Measurements from ENCODE around the gene COX14. TPM values are rescaled to one million over a fixed set of nuclear protein-coding genes. Genes with fewer than 3 reads are reported as not detected.

COX14 gene
- total and polyA plus RNA-seq, 4 experiments from 2014 or later = 53.3 to 354 (median 158) TPM

GRCh38 chr12:50111395-50111692, 692 bp upstream of the COX14 start:
- peaks cover 6% of the 10 kb centered on the region for H3K36me3 ChIP-seq (ENCODE audit: insufficient read depth, low read length)
- peak overlapping the region in 1 of 2 donors; percentile 27 for H3K4me3 ChIP-seq (ENCODE audit: low read length in 2 of 2)
- Mint-ChIP-seq H3K27ac (peak overlapping the region; percentile 93 to 100 (median 98)), H3K9me3 (no peaks in the 10 kb centered on the region), H3K4me1 (peaks cover 13 to 44% (median 30%) of the 10 kb centered on the region in 4 donors), H3K27me3 (peaks cover 0 to 1% of the 10 kb centered on the region in 2 donors), H3K36me3 (peaks cover 6 to 25% of the 10 kb centered on the region in 2 donors), H3K4me3 (peak overlapping the region; percentile 80 to 100 (median 96))
- H3K27me3 ChIP-seq (ENCODE audit: insufficient read depth, low read length) = no peaks in the 10 kb centered on the region
- no peak for DNase-seq
- intact Hi-C loops (cut with micrococcal nuclease) = loop anchor here (1.0 to 10.0 kb wide), 7 partner anchors 26 to 1123 kb away; partner anchors contain the start of genes CERS5, DAZAP2, LIMA1 and RACGAP1
- H3K9me3 ChIP-seq (ENCODE audit: control insufficient read depth in 1 of 2, low read length in 2 of 2) = no peaks in the 10 kb centered on the region
- H3K4me1 ChIP-seq (ENCODE audit: insufficient read depth, low read length) = peaks cover 37% of the 10 kb centered on the region
- ChIA-PET CTCF (ENCODE audit: partially characterized antibody) (interaction anchor here (0.7 to 16.0 kb wide), 34 partner anchors 10 to 463 kb away, joined by 3 to 316 read pairs (median 6); partner anchors contain the start of genes CERS5, GPD1, LIMA1 and RACGAP1), POLR2A (ENCODE audit: partially characterized antibody) (interaction anchor here (0.8 to 6.2 kb wide), 30 partner anchors 7 to 1107 kb away, joined by 3 to 112 read pairs (median 7); partner anchors contain the start of genes ATF1, CERS5, GPD1 and LIMA1)
- H3K27ac ChIP-seq (ENCODE audit: low read depth, low read length) = peak overlapping the region; percentile 24

- Mint-ChIP-seq H3K4me1 (peaks cover 19 to 56% (median 39%) of the 10 kb centered on the region in 4 donors), H3K4me3 (peak overlapping the region; percentile 93 to 100 (median 96)), H3K36me3 (peaks cover 15 to 34% of the 10 kb centered on the region in 2 donors), H3K27me3 (no peaks in the 10 kb centered on the region), H3K27ac (peak overlapping the region; percentile 93 to 100 (median 98)), H3K9me3 (no peaks in the 10 kb centered on the region)
- CTCF ChIA-PET (ENCODE audit: partially characterized antibody) = interaction anchor here (0.7 to 16.0 kb wide), 23 partner anchors 9 to 935 kb away, joined by 3 to 316 read pairs (median 12); partner anchors contain the start of genes CERS5, GPD1, LETMD1 and RACGAP1
- H3K9me3 ChIP-seq (ENCODE audit: control insufficient read depth in 1 of 2, low read length in 2 of 2) = no peaks in the 10 kb centered on the region
- peak overlapping the region; percentile 93 for H3K27ac ChIP-seq (ENCODE audit: low read depth, low read length)
- peaks cover 15% of the 10 kb centered on the region for H3K36me3 ChIP-seq (ENCODE audit: insufficient read depth, low read length)
- DNase-seq = peak in 1 of 5 donors; percentile 47
- H3K4me3 ChIP-seq (ENCODE audit: low read length in 2 of 2) = peak overlapping the region; percentile 98 to 99
- intact Hi-C loops (cut with micrococcal nuclease) = loop anchor here (2.0 to 10.0 kb wide), 3 partner anchors 20 to 1122 kb away; partner anchors contain the start of gene DAZAP2
- H3K27me3 ChIP-seq (ENCODE audit: insufficient read depth, low read length) = no peaks in the 10 kb centered on the region
- H3K4me1 ChIP-seq (ENCODE audit: insufficient read depth, low read length) = peaks cover 49% of the 10 kb centered on the region
- POLR2A ChIA-PET (ENCODE audit: partially characterized antibody) = interaction anchor here (0.6 to 6.2 kb wide), 30 partner anchors 9 to 1106 kb away, joined by 3 to 112 read pairs (median 6); partner anchors contain the start of genes ATF1, CERS5, GPD1 and LIMA1
Observed at GRCh38 chr12:50112456-50113218, 601 bp downstream of the COX14 start.

- H3K27me3 Mint-ChIP-seq = no peaks in the 10 kb centered on the region
Observed at GRCh38 chr12:50117057-50117622, 5.1 kb downstream of the COX14 start.

GRCh38 chr12:50119387-50119786, 7.4 kb downstream of the COX14 start:
- peaks cover 62% of the 10 kb centered on the region for H3K36me3 ChIP-seq (ENCODE audit: insufficient read depth, low read length)
- H3K27ac ChIP-seq (ENCODE audit: low read depth, low read length) = no peak overlapping the region
- ChIA-PET POLR2A (ENCODE audit: partially characterized antibody) (interaction anchor here (1.0 kb wide), 1 partner anchor 10 kb away, joined by 3 read pairs; no protein-coding TSS in a partner anchor), CTCF (ENCODE audit: partially characterized antibody) (interaction anchor here (1.4 kb wide), 1 partner anchor 31 kb away, joined by 3 read pairs; no protein-coding TSS in a partner anchor)
- H3K27me3 ChIP-seq (ENCODE audit: insufficient read depth, low read length) = no peaks in the 10 kb centered on the region
- Mint-ChIP-seq H3K36me3 (peaks cover 34 to 69% of the 10 kb centered on the region in 2 donors), H3K4me3 (no peak overlapping the region), H3K9me3 (no peaks in the 10 kb centered on the region), H3K27me3 (no peaks in the 10 kb centered on the region), H3K4me1 (peaks cover 30 to 60% (median 42%) of the 10 kb centered on the region in 4 donors), H3K27ac (no peak overlapping the region)
- peaks cover 33% of the 10 kb centered on the region for H3K4me1 ChIP-seq (ENCODE audit: insufficient read depth, low read length)
- intact Hi-C loops (cut with micrococcal nuclease) = loop anchor here (10.0 kb wide), 1 partner anchor 1115 kb away; the partner anchor contains the start of gene DAZAP2
- no peaks in the 10 kb centered on the region for H3K9me3 ChIP-seq (ENCODE audit: control insufficient read depth in 1 of 2, low read length in 2 of 2)
- H3K4me3 ChIP-seq (ENCODE audit: low read length in 2 of 2) = no peak overlapping the region
- DNase-seq = no peak

More at GRCh38 chr12:50117057-50117622, 5.1 kb downstream of the COX14 start:
- no peaks in the 10 kb centered on the region for H3K9me3 ChIP-seq (ENCODE audit: control insufficient read depth in 1 of 2, low read length in 2 of 2)
- peaks cover 45% of the 10 kb centered on the region for H3K36me3 ChIP-seq (ENCODE audit: insufficient read depth, low read length)
- Mint-ChIP-seq H3K27ac (peak overlapping the region in 4 of 7 donors; percentile 48 to 77 (median 64)), H3K4me1 (peaks cover 28 to 77% (median 48%) of the 10 kb centered on the region in 4 donors), H3K9me3 (no peaks in the 10 kb centered on the region), H3K36me3 (peaks cover 23 to 60% of the 10 kb centered on the region in 2 donors), H3K4me3 (peak overlapping the region in 5 of 8 donors; percentile 43 to 74 (median 51))
- CTCF ChIA-PET (ENCODE audit: partially characterized antibody) = interaction anchor here (0.8 to 16.0 kb wide), 5 partner anchors 15 to 59 kb away, joined by 3 to 316 read pairs (median 3); partner anchors contain the start of gene SMARCD1
- H3K27me3 ChIP-seq (ENCODE audit: insufficient read depth, low read length) = no peaks in the 10 kb centered on the region
- no peak overlapping the region for H3K4me3 ChIP-seq (ENCODE audit: low read length in 2 of 2)
- intact Hi-C loops (cut with micrococcal nuclease) = loop anchor here (10.0 kb wide), 1 partner anchor 1118 kb away; the partner anchor contains the start of gene DAZAP2
- no peak overlapping the region for H3K27ac ChIP-seq (ENCODE audit: low read depth, low read length)
- POLR2A ChIA-PET (ENCODE audit: partially characterized antibody) = interaction anchor here (0.8 to 1.4 kb wide), 2 partner anchors 9 to 32 kb away, joined by 3 to 5 read pairs; partner anchors contain the start of gene SMARCD1
- no peak for DNase-seq
- peaks cover 45% of the 10 kb centered on the region for H3K4me1 ChIP-seq (ENCODE audit: insufficient read depth, low read length)

- H3K27me3 Mint-ChIP-seq = no peaks in the 10 kb centered on the region
Observed at GRCh38 chr12:50120521-50120920, 8.5 kb downstream of the COX14 start.

GRCh38 chr12:50120953-50121352, 8.9 kb downstream of the COX14 start:
- Histone ChIP-seq H3K4me1 (ENCODE audit: insufficient read depth, low read length) (peaks cover 23% of the 10 kb centered on the region), H3K4me3 (ENCODE audit: low read length in 2 of 2) (no peak overlapping the region), H3K36me3 (ENCODE audit: insufficient read depth, low read length) (peaks cover 58% of the 10 kb centered on the region), H3K27me3 (ENCODE audit: insufficient read depth, low read length) (no peaks in the 10 kb centered on the region), H3K27ac (ENCODE audit: low read depth, low read length) (no peak overlapping the region), H3K9me3 (ENCODE audit: control insufficient read depth in 1 of 2, low read length in 2 of 2) (no peaks in the 10 kb centered on the region)
- no peak for DNase-seq
- ChIA-PET POLR2A (ENCODE audit: partially characterized antibody) (interaction anchor here (5.0 kb wide), 1 partner anchor 9 kb away, joined by 35 read pairs; the partner anchor contains the start of gene COX14), CTCF (ENCODE audit: partially characterized antibody) (interaction anchor here (1.0 to 3.6 kb wide), 2 partner anchors 9 to 55 kb away, joined by 3 to 24 read pairs; partner anchors contain the start of gene COX14)
- Mint-ChIP-seq H3K4me3 (no peak overlapping the region), H3K36me3 (peaks cover 37 to 73% of the 10 kb centered on the region in 2 donors), H3K27ac (peak overlapping the region in 2 of 7 donors; percentile 27 to 88), H3K4me1 (peaks cover 31 to 57% (median 44%) of the 10 kb centered on the region in 4 donors), H3K9me3 (no peaks in the 10 kb centered on the region), H3K27me3 (no peaks in the 10 kb centered on the region)
- intact Hi-C loops (cut with micrococcal nuclease) = no loop called here

More at GRCh38 chr12:50120521-50120920, 8.5 kb downstream of the COX14 start:
- peaks cover 62% of the 10 kb centered on the region for H3K36me3 ChIP-seq (ENCODE audit: insufficient read depth, low read length)
- Mint-ChIP-seq H3K4me3 (no peak overlapping the region), H3K27ac (peak overlapping the region in 1 of 7 donors; percentile 88), H3K9me3 (no peaks in the 10 kb centered on the region), H3K4me1 (peaks cover 32 to 57% (median 44%) of the 10 kb centered on the region in 4 donors), H3K36me3 (peaks cover 37 to 73% of the 10 kb centered on the region in 2 donors)
- ChIA-PET CTCF (ENCODE audit: partially characterized antibody) (interaction anchor here (1.0 to 3.6 kb wide), 2 partner anchors 9 to 55 kb away, joined by 3 to 24 read pairs; partner anchors contain the start of gene COX14), POLR2A (ENCODE audit: partially characterized antibody) (interaction anchor here (5.0 kb wide), 1 partner anchor 9 kb away, joined by 35 read pairs; the partner anchor contains the start of gene COX14)
- peaks cover 28% of the 10 kb centered on the region for H3K4me1 ChIP-seq (ENCODE audit: insufficient read depth, low read length)
- H3K27me3 ChIP-seq (ENCODE audit: insufficient read depth, low read length) = no peaks in the 10 kb centered on the region
- H3K27ac ChIP-seq (ENCODE audit: low read depth, low read length) = no peak overlapping the region
- no peak for DNase-seq
- no peak overlapping the region for H3K4me3 ChIP-seq (ENCODE audit: low read length in 2 of 2)
- intact Hi-C loops (cut with micrococcal nuclease) = no loop called here
- no peaks in the 10 kb centered on the region for H3K9me3 ChIP-seq (ENCODE audit: control insufficient read depth in 1 of 2, low read length in 2 of 2)
